Keratinocyte (primary cell): ENCODE measurements around the gene EID2B. TPM values are rescaled to one million over a fixed set of nuclear protein-coding genes. Genes with fewer than 3 reads are reported as not detected.

Experiments
- DNase-seq: peaks from one replicate; pipeline ENCODE4 v3.0.0-alpha.2; 2011; ENCODE audit warnings: low read depth, missing footprints, low spot score
- FAIRE-seq: peaks from 2 replicates; lab custom pipeline; 2011; peaks lifted over from hg19 to GRCh38; lab: Jason Lieb, UNC
- H2AFZ ChIP-seq: 2 replicates; pipeline ENCODE4 v1.6.0; 2012; ENCODE audit warnings: low read length, control low read depth, inconsistent platforms; ENCODE audit not compliant: control insufficient read depth
- H3K27ac ChIP-seq: 2 replicates; pipeline ENCODE4 v1.5.1; 2011; ENCODE audit warnings: low read length; ENCODE audit not compliant: control insufficient read depth, insufficient read depth
- H3K27me3 ChIP-seq: 3 replicates; pipeline ENCODE4 v1.6.0; 2011; ENCODE audit warnings: low read length; ENCODE audit not compliant: control insufficient read depth, insufficient read depth; ENCODE audit errors: extremely low read depth
- H3K36me3 ChIP-seq, 2 experiments: 2 replicates in 1 of 2; 3 replicates in 1 of 2; pipeline ENCODE4 v1.5.1; 2011; ENCODE audit warnings: low read length in 2 of 2, mild to moderate bottlenecking in 1 of 2; ENCODE audit not compliant: control insufficient read depth in 2 of 2, insufficient read depth in 2 of 2; ENCODE audit errors: extremely low read depth in 1 of 2
- H3K4me1 ChIP-seq: 3 replicates; pipeline ENCODE4 v1.5.1; 2011; ENCODE audit warnings: low read length; ENCODE audit not compliant: control insufficient read depth, insufficient read depth; ENCODE audit errors: extremely low read depth
- H3K4me2 ChIP-seq: 3 replicates; pipeline ENCODE4 v1.6.0; 2011; ENCODE audit warnings: low read depth, low read length; ENCODE audit not compliant: control insufficient read depth, insufficient read depth; ENCODE audit errors: extremely low read depth
- H3K4me3 ChIP-seq, 3 experiments: fragments of 200-600 bp in 1 of 3; sonication (generic) in 1 of 3; 2 replicates in 2 of 3; 3 replicates in 1 of 3; pipeline ENCODE4 v1.5.1; 2011 to 2016; ENCODE audit warnings: low read length in 3 of 3, mild to moderate bottlenecking in 3 of 3, control low read depth in 2 of 3, inconsistent platforms in 1 of 3, low read depth in 1 of 3, mixed read lengths in 1 of 3, mixed run types in 1 of 3, moderate library complexity in 1 of 3; ENCODE audit not compliant: control insufficient read depth in 2 of 3, insufficient read depth in 2 of 3; ENCODE audit errors: extremely low read depth in 1 of 3
- H3K79me2 ChIP-seq: 2 replicates; pipeline ENCODE4 v1.6.0; 2012; ENCODE audit warnings: low read length; ENCODE audit not compliant: control insufficient read depth, insufficient read depth
- H3K9ac ChIP-seq: 3 replicates; pipeline ENCODE4 v1.6.0; 2011; ENCODE audit warnings: low read length; ENCODE audit not compliant: control insufficient read depth, insufficient read depth; ENCODE audit errors: extremely low read depth
- H3K9me1 ChIP-seq: 3 replicates; pipeline ENCODE4 v1.6.0; 2011; ENCODE audit warnings: low read length; ENCODE audit not compliant: control insufficient read depth, insufficient read depth; ENCODE audit errors: extremely low read depth
- H3K9me3 ChIP-seq: 2 replicates; pipeline ENCODE4 v1.5.1; 2012; ENCODE audit warnings: low read depth, low read length; ENCODE audit not compliant: control insufficient read depth
- H4K20me1 ChIP-seq: 3 replicates; pipeline ENCODE4 v1.6.0; 2011; ENCODE audit warnings: low read length; ENCODE audit not compliant: control insufficient read depth, insufficient read depth; ENCODE audit errors: extremely low read depth
- EZH2 ChIP-seq: IDR thresholded peaks from one replicate; pipeline ENCODE4 v1.6.1; 2012; ENCODE audit warnings: inconsistent platforms, mild to moderate bottlenecking, low read length, moderate library complexity
- dilution Hi-C: fragments of 300-500 bp; cut with MboI; formaldehyde crosslinking; loops from one replicate; pipeline ENCODE4 v1.7.0; 2020; ENCODE audit warnings: low sequenced_read_pairs; ENCODE audit not compliant: extremely low pct_ligation_motif_present
- polyA plus RNA-seq, 5 experiments: library from polyadenylated mRNA; depleted of rRNA in 3 of 5; stranded (reverse) in 3 of 5; stranded (forward) in 1 of 5; unstranded in 1 of 5; fragments of >200 nt; gene quantifications; 1 replicate in 1 of 5; 2 replicates in 3 of 5; 3 replicates in 1 of 5; pipeline versions ENCODE4 v1.2.1 to v1.2.3, GENCODE V29; 2011 to 2012; ENCODE audit warnings: missing spikeins in 2 of 5, low read depth in 1 of 5, low replicate concordance in 1 of 5
- TF ChIP-seq, protein P1 (sequence below), 3 experiments: IDR thresholded peaks in 1 of 3; conservative IDR thresholded peaks in 1 of 3; optimal IDR thresholded peaks in 1 of 3; 2 replicates in 2 of 3; 3 replicates in 1 of 3; pipeline versions ENCODE3 to v1.5.1; 2011; ENCODE audit warnings: low read length in 3 of 3, mild to moderate bottlenecking in 3 of 3, moderate library complexity in 2 of 3, control low read depth in 1 of 3, inconsistent platforms in 1 of 3; ENCODE audit not compliant: insufficient read depth in 2 of 3; ENCODE audit errors: extremely low read depth in 1 of 3

The EID2B gene
- polyA plus RNA-seq, 1 donor (not counting 4 experiments of a cell fraction or from before 2014, with no cell fraction given): 1.1 TPM

DNA sequence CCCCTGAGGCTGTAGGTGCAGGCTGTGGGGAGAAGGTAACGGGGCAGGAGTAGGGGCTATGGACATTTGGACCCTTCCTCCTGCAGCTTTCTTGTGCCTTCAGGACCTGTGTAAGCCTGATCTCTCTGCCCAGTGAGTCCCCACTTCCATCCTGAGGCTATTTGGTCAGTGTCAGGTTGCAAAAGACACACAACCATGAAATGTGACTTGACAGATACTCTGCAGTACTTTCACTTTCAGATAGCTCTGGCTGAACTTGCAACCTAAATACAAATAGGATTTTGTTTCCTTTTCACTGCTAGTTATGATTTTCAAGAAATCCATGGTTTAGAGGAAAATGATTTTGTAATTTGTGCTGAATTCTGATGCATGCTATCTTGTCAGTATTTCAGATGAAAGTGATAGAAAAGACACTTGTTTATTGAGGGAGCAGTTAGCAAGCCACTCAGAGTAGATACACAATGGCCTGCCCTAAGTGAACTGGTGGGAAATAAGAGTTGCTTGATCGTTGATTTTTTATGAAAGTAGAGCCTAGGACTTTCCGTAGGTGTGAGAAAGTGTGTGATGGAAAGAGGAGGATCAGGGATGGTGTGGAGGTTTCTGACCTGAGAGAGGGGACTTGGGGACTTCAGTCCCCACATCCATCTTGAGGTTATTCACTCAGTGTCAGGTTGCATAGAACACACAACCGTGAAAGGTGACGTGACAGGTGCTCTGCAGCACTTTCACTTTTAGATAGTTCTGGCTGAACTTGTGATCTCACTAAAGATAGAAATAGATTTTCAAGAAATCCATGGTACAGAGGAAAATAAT lies 25.4 kb upstream of the EID2B start:
- Histone ChIP-seq H3K9me3 (no peaks in the 10 kb centered on the region), H3K36me3 (no peaks in the 10 kb centered on the region), H4K20me1 (no peaks in the 10 kb centered on the region), H2AFZ (no peak overlapping the region), H3K4me2 (no peak overlapping the region), H3K79me2 (no peaks in the 10 kb centered on the region), H3K4me3 (no peak overlapping the region), H3K9ac (no peak overlapping the region), H3K27ac (no peak overlapping the region), H3K27me3 (peaks cover 4% of the 10 kb centered on the region), H3K9me1 (no peaks in the 10 kb centered on the region), H3K4me1 (no peaks in the 10 kb centered on the region)
- dilution Hi-C loops: no loop called here
- DNase-seq: no peak
- no peak for FAIRE-seq
- TF ChIP-seq, protein P1, sequence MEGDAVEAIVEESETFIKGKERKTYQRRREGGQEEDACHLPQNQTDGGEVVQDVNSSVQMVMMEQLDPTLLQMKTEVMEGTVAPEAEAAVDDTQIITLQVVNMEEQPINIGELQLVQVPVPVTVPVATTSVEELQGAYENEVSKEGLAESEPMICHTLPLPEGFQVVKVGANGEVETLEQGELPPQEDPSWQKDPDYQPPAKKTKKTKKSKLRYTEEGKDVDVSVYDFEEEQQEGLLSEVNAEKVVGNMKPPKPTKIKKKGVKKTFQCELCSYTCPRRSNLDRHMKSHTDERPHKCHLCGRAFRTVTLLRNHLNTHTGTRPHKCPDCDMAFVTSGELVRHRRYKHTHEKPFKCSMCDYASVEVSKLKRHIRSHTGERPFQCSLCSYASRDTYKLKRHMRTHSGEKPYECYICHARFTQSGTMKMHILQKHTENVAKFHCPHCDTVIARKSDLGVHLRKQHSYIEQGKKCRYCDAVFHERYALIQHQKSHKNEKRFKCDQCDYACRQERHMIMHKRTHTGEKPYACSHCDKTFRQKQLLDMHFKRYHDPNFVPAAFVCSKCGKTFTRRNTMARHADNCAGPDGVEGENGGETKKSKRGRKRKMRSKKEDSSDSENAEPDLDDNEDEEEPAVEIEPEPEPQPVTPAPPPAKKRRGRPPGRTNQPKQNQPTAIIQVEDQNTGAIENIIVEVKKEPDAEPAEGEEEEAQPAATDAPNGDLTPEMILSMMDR (optimal IDR thresholded peaks at IDR 0.05 in 1 of 3, IDR thresholded peaks at IDR 0.05 in 1 of 3, conservative IDR thresholded peaks at IDR 0.05 in 1 of 3; ENCODE audit: extremely low read depth in 1 of 3, insufficient read depth in 2 of 3, low read length in 3 of 3): no peak
- no peak for TF ChIP-seq EZH2

DNA sequence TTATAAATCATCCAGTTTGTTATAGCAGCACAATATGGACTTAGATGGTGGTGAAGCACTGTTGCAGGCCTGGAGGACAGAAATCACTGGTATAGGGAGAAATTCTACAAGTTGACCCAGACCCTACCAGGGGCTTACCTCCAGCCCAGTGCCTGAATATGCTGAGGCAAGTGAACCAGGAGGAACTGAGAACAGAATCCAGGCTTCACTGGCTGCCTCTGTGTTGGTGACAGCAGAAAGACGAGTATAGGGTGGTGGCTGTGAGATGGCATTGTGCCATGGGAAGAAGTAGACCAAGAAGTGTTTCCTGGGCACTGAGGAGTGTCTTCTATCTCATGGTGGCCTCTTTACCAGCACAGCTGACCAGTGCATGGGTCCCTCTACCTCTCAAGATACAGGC lies 23.2 kb upstream of the EID2B start:
- H3K9me1 ChIP-seq: no peaks in the 10 kb centered on the region
- H3K79me2 ChIP-seq: no peaks in the 10 kb centered on the region
- H3K27ac ChIP-seq: no peak overlapping the region
- no peaks in the 10 kb centered on the region for H3K4me1 ChIP-seq
- dilution Hi-C loops: no loop called here
- FAIRE-seq: no peak
- DNase-seq: no peak
- TF ChIP-seq, protein P1 (optimal IDR thresholded peaks at IDR 0.05 in 1 of 3, IDR thresholded peaks at IDR 0.05 in 1 of 3, conservative IDR thresholded peaks at IDR 0.05 in 1 of 3; ENCODE audit: extremely low read depth in 1 of 3, insufficient read depth in 2 of 3, low read length in 3 of 3): no peak
- TF ChIP-seq EZH2: no peak
- no peaks in the 10 kb centered on the region for H4K20me1 ChIP-seq
- H3K36me3 ChIP-seq: no peaks in the 10 kb centered on the region
- no peak overlapping the region for H3K9ac ChIP-seq
- no peak overlapping the region for H3K4me2 ChIP-seq
- H3K9me3 ChIP-seq: no peaks in the 10 kb centered on the region
- no peak overlapping the region for H2AFZ ChIP-seq
- peaks cover 4% of the 10 kb centered on the region for H3K27me3 ChIP-seq
- no peak overlapping the region for H3K4me3 ChIP-seq
